ENCODE results near the gene BANF2.

The BANF2 gene

DNA sequence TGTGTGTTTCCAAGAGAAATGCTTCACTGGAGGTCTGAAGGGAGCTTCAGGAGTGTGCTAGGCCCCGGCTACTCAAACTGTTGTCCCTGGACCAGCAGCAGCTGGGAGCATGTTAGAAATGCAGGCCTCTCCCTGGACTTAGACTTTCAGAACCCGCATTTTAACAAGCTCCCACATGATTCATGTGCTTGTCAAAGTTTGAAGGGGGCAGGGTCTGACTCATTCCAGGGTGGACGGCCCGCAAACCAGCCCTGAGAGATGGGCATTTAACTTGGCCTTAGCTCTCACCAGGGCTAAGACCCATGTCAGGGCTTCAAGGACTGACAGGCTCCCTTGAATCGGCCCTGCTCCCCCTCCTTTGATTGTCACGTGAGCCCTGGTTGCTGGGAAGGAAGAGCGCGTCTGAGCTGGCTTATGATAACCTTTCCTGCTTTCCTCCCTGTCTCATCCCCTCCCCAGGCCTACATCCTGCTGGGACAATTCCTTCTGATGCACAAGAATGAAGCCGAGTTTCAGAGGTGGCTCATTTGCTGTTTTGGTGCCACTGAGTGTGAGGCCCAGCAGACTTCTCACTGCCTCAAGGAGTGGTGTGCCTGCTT lies 35.5 kb downstream of the BANF2 start:
- H3K9me3 Mint-ChIP-seq, result peaks cover 8% of the 10 kb centered on the region
- peaks cover 6% of the 10 kb centered on the region for H3K27me3 Mint-ChIP-seq
- DNase-seq (ENCODE audit: low spot score in 2 of 2), result no peak
- no peaks in the 10 kb centered on the region for H3K4me1 Mint-ChIP-seq
- no peak overlapping the region for H3K4me3 Mint-ChIP-seq
- H3K27ac Mint-ChIP-seq, result no peak overlapping the region
- no peak for ATAC-seq (ENCODE audit: low read depth)
- H3K36me3 Mint-ChIP-seq, result peaks cover 2% of the 10 kb centered on the region

DNA sequence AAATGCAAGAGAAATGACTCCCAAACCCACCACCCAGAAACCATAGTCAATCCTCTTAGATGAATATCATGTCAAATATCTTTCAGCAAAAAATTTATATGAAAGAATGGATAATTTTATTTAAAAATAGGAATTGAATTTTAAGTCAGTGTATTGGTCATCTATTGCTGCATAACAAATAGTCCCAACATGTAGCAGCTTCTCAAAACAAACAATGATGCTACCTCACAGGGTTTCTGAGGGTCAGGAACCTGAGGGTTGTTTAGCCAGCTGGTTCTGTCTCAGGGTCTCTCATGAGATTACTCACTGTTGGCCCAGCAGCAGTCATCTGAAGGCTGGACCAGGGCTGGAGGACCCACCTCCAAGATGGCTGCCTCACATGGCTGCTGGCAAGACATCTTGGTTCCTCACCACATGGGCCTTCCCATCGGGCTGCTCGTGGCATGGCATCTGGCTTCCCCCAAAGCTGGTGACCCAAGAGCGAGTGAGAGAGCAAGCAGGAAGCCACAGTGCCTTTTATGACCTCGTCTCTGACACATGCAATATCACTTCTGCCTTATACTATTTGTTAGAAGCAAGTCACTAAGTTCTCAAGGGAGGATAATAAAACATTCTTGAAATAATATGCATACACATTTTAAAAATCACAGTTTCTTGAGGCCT lies 36.3 kb downstream of the BANF2 start:
- no peak overlapping the region for H3K4me3 Mint-ChIP-seq
- H3K36me3 Mint-ChIP-seq, result peaks cover 2% of the 10 kb centered on the region
- no peak for DNase-seq (ENCODE audit: low spot score in 2 of 2)
- H3K4me1 Mint-ChIP-seq, result no peaks in the 10 kb centered on the region
- no peak overlapping the region for H3K27ac Mint-ChIP-seq
- ATAC-seq (ENCODE audit: low read depth), result no peak
- peaks cover 7% of the 10 kb centered on the region for H3K27me3 Mint-ChIP-seq
- peaks cover 8% of the 10 kb centered on the region for H3K9me3 Mint-ChIP-seq

DNA sequence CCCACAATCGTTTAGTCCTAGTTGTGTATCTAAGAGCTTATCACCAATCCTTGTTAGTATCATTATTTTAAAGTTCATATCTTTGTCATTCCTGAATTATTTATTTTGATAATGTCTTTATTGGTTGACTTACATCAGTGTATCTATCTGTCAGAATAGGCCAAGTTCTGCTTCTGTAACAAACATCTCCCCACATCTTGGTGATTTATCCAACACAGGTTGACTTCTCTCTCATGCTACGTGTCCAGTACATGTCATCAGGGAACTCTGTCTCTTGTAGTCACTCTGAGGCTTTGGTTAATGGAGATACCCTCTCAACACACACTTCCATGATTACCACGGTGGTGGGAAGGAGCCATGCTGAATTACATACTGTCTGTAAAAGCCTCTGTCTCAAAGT lies 38.4 kb downstream of the BANF2 start:
- Mint-ChIP-seq H3K4me1 (no peaks in the 10 kb centered on the region), H3K27me3 (peaks cover 8% of the 10 kb centered on the region), H3K36me3 (peaks cover 2% of the 10 kb centered on the region), H3K27ac (no peak overlapping the region), H3K4me3 (no peak overlapping the region), H3K9me3 (peaks cover 8% of the 10 kb centered on the region)
- ATAC-seq (ENCODE audit: low read depth), result no peak
- DNase-seq (ENCODE audit: low spot score in 2 of 2), result no peak

DNA sequence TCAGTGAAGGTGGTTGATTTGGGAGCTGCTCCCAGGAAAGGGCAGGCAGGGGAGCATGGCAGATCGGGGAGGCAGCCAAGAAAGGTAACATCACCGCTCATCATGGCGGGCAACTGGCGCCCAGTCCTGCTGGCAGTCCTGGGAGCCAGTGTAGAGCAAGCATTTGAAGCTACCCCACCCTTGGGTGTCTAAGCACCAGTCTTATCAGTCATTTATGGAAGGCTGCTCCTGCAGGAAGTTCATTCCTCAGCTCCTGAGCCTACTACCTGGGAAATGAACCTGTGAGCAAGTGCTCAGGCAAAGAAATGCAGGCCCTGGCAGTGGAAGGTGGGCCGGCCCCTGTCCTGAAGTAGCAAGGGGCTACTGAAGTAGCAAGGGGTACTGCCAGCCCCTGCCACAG lies 41.5 kb downstream of the BANF2 start:
- ATAC-seq (ENCODE audit: low read depth) (no peak), DNase-seq (ENCODE audit: low spot score in 2 of 2) (no peak)
- Mint-ChIP-seq H3K27ac (no peak overlapping the region), H3K27me3 (peaks cover 10% of the 10 kb centered on the region), H3K4me1 (no peaks in the 10 kb centered on the region), H3K4me3 (no peak overlapping the region), H3K9me3 (peaks cover 7% of the 10 kb centered on the region), H3K36me3 (peaks cover 2% of the 10 kb centered on the region)

DNA sequence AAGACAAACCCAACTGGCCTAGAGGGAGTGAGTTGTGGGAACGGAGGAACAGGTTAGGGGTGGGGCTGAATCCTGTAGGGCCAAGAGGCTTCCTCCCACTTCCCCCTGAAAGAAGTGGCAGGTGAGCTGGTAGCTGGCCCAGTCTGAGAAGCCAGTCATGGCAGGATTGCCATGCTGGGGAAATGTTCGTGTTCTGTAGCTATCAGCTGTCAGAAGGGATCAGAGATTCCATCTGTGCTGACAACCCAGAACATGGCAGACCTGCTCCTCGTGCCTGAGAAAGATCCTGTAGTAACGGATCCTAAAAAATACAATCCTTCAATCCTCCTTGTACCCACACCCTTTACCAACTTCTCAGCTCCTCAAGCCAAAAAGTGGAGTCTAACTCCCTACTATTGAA lies 43.0 kb downstream of the BANF2 start:
- Mint-ChIP-seq H3K27me3 (peaks cover 10% of the 10 kb centered on the region), H3K4me3 (no peak overlapping the region), H3K36me3 (peaks cover 2% of the 10 kb centered on the region), H3K27ac (peak overlapping the region; percentile 10), H3K9me3 (peaks cover 4% of the 10 kb centered on the region), H3K4me1 (peaks cover 7% of the 10 kb centered on the region)
- ATAC-seq (ENCODE audit: low read depth) (no peak), DNase-seq (ENCODE audit: low spot score in 2 of 2) (no peak)

DNA sequence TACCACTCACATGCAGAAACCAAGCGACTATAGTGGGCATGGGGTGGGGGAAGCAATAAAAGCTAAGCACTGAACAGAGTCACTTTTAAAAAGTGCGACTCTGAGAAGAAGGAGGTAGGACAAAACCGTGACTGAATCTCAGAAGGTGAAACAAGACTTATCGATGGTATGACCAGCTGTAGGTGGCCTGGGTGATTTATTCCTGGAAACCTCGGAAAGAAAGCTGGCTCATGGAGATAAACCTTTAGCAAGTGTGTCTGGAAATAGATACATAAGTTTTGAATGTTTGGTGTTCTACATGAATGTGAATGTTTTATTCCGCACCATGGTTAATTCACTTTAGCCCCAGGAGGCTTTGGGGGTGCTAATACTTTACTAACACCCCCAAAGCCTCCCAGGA lies 43.9 kb downstream of the BANF2 start:
- no peaks in the 10 kb centered on the region for H3K9me3 Mint-ChIP-seq
- H3K27ac Mint-ChIP-seq, result no peak overlapping the region
- DNase-seq (ENCODE audit: low spot score in 2 of 2) (no peak), ATAC-seq (ENCODE audit: low read depth) (no peak)
- H3K4me1 Mint-ChIP-seq, result peaks cover 7% of the 10 kb centered on the region
- H3K36me3 Mint-ChIP-seq, result no peaks in the 10 kb centered on the region
- H3K4me3 Mint-ChIP-seq, result no peak overlapping the region
- H3K27me3 Mint-ChIP-seq, result peaks cover 8% of the 10 kb centered on the region

DNA sequence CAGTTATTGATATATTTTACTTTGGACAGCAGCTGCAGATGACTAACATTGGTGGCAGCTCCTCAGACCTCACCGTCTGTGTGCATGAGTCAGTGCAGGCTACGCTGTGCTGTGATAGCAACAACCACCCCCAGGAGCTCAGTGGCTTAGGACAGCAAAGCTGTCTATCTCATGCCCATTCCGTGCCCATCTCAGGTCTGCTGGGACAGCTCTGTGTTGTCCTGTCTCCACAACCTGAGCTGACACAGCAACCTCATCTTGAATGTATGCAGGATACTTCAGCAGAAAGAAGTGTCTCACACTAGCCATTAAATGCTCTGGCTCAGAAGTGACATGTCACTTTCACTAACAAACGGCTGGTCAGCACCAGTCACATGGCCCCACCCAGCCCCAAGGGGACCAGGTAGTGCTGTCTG lies 47.7 kb downstream of the BANF2 start:
- H3K9me3 Mint-ChIP-seq, result no peaks in the 10 kb centered on the region
- H3K36me3 Mint-ChIP-seq, result no peaks in the 10 kb centered on the region
- no peak overlapping the region for H3K27ac Mint-ChIP-seq
- peaks cover 5% of the 10 kb centered on the region for H3K27me3 Mint-ChIP-seq
- DNase-seq (ENCODE audit: low spot score in 2 of 2) (no peak), ATAC-seq (ENCODE audit: low read depth) (no peak)
- no peak overlapping the region for H3K4me3 Mint-ChIP-seq
- peaks cover 7% of the 10 kb centered on the region for H3K4me1 Mint-ChIP-seq

DNA sequence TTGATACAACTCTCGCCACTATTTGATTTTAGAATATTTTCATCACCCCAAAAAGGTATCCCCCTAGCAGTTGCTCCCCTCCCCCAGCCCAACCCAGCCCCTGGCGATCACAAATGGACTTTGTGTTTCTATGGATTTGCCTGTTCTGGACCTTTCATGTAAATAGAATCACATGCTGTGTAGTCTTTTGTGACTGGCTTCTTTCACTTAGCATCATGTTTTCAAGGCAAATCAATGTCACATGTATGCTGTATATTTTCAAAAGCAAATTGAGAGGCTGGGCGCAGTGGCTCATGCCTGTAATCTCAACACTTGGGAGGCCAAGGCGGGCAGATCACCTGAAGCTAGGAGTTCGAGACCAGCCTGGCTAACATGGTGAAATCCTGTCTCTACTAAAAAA lies 48.5 kb downstream of the BANF2 start:
- Mint-ChIP-seq H3K9me3 (no peaks in the 10 kb centered on the region), H3K4me3 (no peak overlapping the region), H3K27ac (no peak overlapping the region), H3K36me3 (no peaks in the 10 kb centered on the region), H3K4me1 (peaks cover 7% of the 10 kb centered on the region), H3K27me3 (peaks cover 5% of the 10 kb centered on the region)
- DNase-seq (ENCODE audit: low spot score in 2 of 2) (no peak), ATAC-seq (ENCODE audit: low read depth) (no peak)

DNA sequence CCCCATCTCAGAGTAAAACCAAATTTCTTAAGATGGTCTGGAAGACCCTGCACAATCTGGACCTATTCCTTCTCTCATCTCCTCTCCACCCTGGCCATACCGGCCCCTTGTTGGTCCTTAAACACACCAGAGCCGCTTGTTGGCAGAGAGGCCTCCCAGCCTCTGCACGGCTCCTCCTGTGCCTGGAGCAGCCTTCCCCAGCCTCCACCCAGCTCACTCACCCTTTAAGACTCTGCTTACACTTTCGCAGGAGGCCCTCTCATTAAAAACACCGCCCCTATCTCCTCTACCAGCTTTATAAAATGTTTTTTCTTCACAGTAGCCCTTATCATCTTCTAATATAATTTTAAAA lies 49.8 kb downstream of the BANF2 start:
- H3K27ac Mint-ChIP-seq, result no peak overlapping the region
- no peak overlapping the region for H3K4me3 Mint-ChIP-seq
- H3K36me3 Mint-ChIP-seq, result no peaks in the 10 kb centered on the region

DNA sequence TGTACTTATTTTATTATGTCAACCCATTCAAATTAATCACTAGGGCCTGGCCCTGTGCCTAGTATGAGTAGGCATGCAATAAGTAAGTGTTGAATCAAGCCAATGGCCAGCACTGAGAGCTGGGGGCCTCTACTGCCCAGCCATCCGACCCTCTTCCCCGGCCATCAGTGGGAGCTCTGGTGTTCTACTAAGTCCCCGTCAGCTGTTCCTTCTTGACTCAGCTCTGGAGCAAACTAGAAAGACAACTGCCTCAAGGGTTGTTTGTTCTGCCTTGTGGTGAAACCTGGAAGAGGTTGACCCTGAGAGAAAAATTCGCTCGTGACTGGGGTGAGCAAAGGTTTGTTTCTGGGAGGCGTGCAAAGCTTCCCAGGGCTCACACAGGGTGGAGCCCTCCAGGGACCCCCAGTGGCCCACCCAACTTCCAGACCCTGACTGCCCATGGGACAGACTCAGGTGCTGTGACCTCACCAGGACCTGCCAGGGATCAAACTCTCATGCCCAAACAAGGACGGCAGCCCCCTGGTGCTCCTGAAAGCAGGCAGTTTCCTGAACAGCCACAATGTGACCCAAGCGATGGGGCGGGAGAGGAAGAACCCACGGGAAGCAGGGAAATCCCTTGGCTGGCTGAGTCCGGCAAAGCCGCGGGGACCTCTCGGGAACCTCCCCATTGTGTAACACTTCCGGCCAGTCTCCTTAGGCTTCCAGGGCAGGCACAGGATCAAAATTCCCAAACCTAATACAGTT lies 50.4 kb downstream of the BANF2 start:
- peaks cover 11% of the 10 kb centered on the region for H3K27me3 Mint-ChIP-seq
- no peak for DNase-seq (ENCODE audit: low spot score in 2 of 2)
- peaks cover 7% of the 10 kb centered on the region for H3K4me1 Mint-ChIP-seq
- H3K36me3 Mint-ChIP-seq, result no peaks in the 10 kb centered on the region
- no peak overlapping the region for H3K27ac Mint-ChIP-seq
- H3K4me3 Mint-ChIP-seq, result no peak overlapping the region
- no peaks in the 10 kb centered on the region for H3K9me3 Mint-ChIP-seq
- ATAC-seq (ENCODE audit: low read depth), result no peak

More for the DNA sequence above, 49.8 kb downstream of the BANF2 start:
- DNase-seq (ENCODE audit: low spot score in 2 of 2) (no peak), ATAC-seq (ENCODE audit: low read depth) (no peak)
- Mint-ChIP-seq H3K27me3 (peaks cover 11% of the 10 kb centered on the region), H3K9me3 (no peaks in the 10 kb centered on the region), H3K4me1 (peaks cover 7% of the 10 kb centered on the region)

DNA sequence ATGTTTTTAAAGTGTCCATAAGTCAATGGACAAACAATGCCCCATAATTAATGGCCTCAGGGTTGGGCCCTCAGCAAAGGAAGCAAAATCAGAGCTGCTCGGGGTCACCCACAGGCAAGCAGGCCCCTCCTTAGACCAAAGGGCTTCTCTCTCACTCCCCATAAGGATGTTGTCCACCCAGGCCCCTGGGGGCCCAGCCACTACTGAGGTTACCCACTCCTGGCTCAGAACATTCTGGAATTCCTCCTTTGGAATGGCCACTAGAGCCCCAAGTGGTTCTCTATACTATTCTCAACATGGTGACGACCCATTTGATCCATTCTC lies 50.9 kb downstream of the BANF2 start:
- DNase-seq (ENCODE audit: low spot score in 2 of 2), result no peak
- Mint-ChIP-seq H3K27ac (no peak overlapping the region), H3K4me1 (peaks cover 7% of the 10 kb centered on the region), H3K36me3 (no peaks in the 10 kb centered on the region), H3K27me3 (peaks cover 12% of the 10 kb centered on the region), H3K9me3 (no peaks in the 10 kb centered on the region), H3K4me3 (no peak overlapping the region)
- no peak for ATAC-seq (ENCODE audit: low read depth)

DNA sequence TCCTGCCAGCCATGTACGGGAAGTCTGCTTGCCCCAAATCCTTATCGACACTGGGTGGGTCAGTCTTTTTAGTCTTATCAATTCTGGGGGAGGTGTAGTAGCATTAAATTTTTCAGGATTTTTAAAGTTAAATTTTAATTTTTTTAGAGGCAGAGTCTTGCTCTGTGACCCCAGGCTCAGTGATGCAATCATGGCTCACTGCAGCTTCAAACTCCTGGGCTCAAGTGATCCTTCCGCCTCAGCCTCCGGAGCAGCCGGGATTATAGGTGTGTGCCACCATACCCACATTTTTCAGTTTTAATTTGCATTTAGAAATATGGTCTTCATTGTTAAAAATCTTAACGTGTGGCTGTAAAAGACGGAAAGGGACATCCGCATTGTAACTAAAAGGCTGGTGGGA lies 51.9 kb downstream of the BANF2 start:
- H3K4me3 Mint-ChIP-seq, result no peak overlapping the region
- no peak for ATAC-seq (ENCODE audit: low read depth)
- H3K9me3 Mint-ChIP-seq, result no peaks in the 10 kb centered on the region
- no peaks in the 10 kb centered on the region for H3K36me3 Mint-ChIP-seq
- DNase-seq (ENCODE audit: low spot score in 2 of 2), result no peak
- no peak overlapping the region for H3K27ac Mint-ChIP-seq
- H3K27me3 Mint-ChIP-seq, result peaks cover 17% of the 10 kb centered on the region
- peaks cover 7% of the 10 kb centered on the region for H3K4me1 Mint-ChIP-seq

DNA sequence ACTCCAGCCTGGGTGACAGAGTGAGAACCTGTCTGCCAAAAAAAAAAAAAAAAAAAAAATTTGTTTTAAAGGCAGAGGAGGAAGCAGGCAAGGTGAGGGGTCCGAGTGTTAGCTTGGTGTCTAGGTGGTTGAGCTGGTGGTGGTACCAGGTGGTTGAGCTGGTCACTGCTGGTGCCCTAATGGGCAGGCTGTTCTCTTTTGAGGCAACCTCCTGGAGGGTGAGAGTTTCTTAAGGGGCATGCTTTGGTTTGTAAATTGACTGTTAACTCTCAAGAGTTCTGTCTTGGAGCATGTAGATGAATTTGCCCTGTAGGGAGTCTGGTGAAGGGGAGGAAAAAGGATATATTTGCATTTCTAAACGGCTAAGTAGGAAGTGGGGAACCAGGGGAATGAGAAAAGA lies 52.7 kb downstream of the BANF2 start:
- no peak for DNase-seq (ENCODE audit: low spot score in 2 of 2)

DNA sequence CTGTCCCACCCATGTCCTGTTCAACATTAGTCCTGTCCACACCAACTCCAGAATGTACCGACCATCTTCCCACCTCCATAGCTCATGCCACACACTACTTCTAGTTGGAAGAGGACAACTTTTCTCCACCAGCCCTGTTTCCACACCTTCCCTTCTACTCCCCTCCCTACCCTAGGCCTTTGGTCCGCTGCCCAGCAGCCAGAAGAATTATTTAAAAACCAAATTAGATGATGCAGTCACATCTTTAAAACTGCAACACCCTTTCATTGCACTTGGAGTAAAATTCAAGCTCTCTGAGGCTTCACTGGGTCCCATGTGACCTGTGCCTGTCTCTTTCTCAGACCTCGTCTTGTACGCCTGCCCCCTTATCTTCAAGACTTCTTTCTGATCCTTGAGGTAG lies 53.8 kb downstream of the BANF2 start:
- peaks cover 5% of the 10 kb centered on the region for H3K36me3 Mint-ChIP-seq
- no peak overlapping the region for H3K27ac Mint-ChIP-seq
- ATAC-seq (ENCODE audit: low read depth) (no peak), DNase-seq (ENCODE audit: low spot score in 2 of 2) (no peak)
- no peaks in the 10 kb centered on the region for H3K4me1 Mint-ChIP-seq
- peaks cover 22% of the 10 kb centered on the region for H3K27me3 Mint-ChIP-seq
- peaks cover 5% of the 10 kb centered on the region for H3K9me3 Mint-ChIP-seq
- no peak overlapping the region for H3K4me3 Mint-ChIP-seq

More for the DNA sequence above, 52.7 kb downstream of the BANF2 start:
- no peak overlapping the region for H3K27ac Mint-ChIP-seq
- no peaks in the 10 kb centered on the region for H3K9me3 Mint-ChIP-seq
- H3K4me3 Mint-ChIP-seq, result no peak overlapping the region
- H3K27me3 Mint-ChIP-seq, result peaks cover 17% of the 10 kb centered on the region
- H3K36me3 Mint-ChIP-seq, result no peaks in the 10 kb centered on the region
- ATAC-seq (ENCODE audit: low read depth), result no peak
- peaks cover 2% of the 10 kb centered on the region for H3K4me1 Mint-ChIP-seq

DNA sequence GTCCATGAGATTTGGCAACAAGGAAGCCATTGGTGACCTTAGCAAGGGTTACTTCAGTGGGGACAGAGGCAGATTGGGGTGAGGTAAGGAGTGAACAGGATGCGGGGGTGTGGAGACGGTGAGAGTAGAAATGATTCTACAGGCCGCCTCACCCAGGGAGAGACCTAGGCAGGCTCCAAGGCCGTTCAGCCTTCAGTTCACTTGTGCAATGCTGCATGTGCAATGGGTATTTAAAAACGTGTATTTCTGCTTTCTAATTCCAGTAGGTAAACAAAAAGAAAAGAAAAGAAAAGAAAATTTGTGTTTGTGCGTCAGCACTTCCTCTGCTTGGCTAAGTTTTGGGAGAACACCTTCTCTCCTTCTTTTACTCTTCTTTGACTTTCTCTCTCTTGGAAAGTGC lies 56.8 kb downstream of the BANF2 start:
- Mint-ChIP-seq H3K4me1 (no peaks in the 10 kb centered on the region), H3K27ac (no peak overlapping the region), H3K36me3 (peaks cover 5% of the 10 kb centered on the region), H3K27me3 (peaks cover 18% of the 10 kb centered on the region), H3K4me3 (no peak overlapping the region), H3K9me3 (peaks cover 5% of the 10 kb centered on the region)
- DNase-seq (ENCODE audit: low spot score in 2 of 2), result no peak
- ATAC-seq (ENCODE audit: low read depth), result no peak

Data from memory B cell (primary cell).